Ovary (tissue), 9 donors: ENCODE data around the gene ATRNL1. TPM values are rescaled to one million over a fixed set of nuclear protein-coding genes. Genes with fewer than 3 reads are reported as not detected.
"Not testable (repeated sequence)": the region's sequence is repeated elsewhere in the genome, so short reads cannot be mapped to it uniquely, and the experiment has no call there.

Experiments
- DNase-seq, 5 donors: peaks; one replicate each; pipeline ENCODE4 v3.0.0-alpha.2; 2019 to 2020
- H3K27ac ChIP-seq, 2 donors: fragments of 200-600 bp; one replicate each; pipeline versions ENCODE4 v1.5.1 to v1.8.0; 2019 to 2022
- H3K27me3 ChIP-seq: fragments of 200-600 bp; one replicate; pipeline ENCODE4 v1.8.0; 2022
- H3K36me3 ChIP-seq: fragments of 200-600 bp; sonication (generic); one replicate; pipeline ENCODE4 v1.5.1; 2019
- H3K4me1 ChIP-seq: one replicate; pipeline ENCODE4 v1.8.1; 2013; ENCODE audit warnings: mild to moderate bottlenecking, moderate library complexity; ENCODE audit not compliant: insufficient read depth
- H3K4me3 ChIP-seq: fragments of 200-600 bp; sonication (generic); one replicate; pipeline ENCODE4 v1.5.1; 2017
- H3K9me3 ChIP-seq, 2 donors: fragments of 200-600 bp in 1 of 2; sonication (generic) in 1 of 2; one replicate each; pipeline versions ENCODE4 v1.5.1 to v1.8.1; 2013 to 2019; ENCODE audit warnings: mild to moderate bottlenecking in 1 of 2, moderate library complexity in 1 of 2
- EP300 ChIP-seq: sonication (generic); formaldehyde crosslinking; IDR thresholded peaks from one replicate; pipeline ENCODE4 v1.6.1; 2017; ENCODE audit warnings: antibody characterized with exemption
- POLR2A ChIP-seq: fragments of 450-650 bp; IDR thresholded peaks from one replicate; pipeline ENCODE4 v1.6.1; 2017; ENCODE audit warnings: antibody characterized with exemption, mild to moderate bottlenecking, moderate library complexity
- whole genome bisulfite sequencing, 3 donors: extraction: QIAGEN DNeasy Blood & Tissue Kit in 1 of 3; methylation state at CpG; one replicate each; pipeline versions ENCODE4 v1.1.5 to v1.1.7; 2013 to 2017; 5-methylcytosine and 5-hydroxymethylcytosine counted together
- intact Hi-C, 4 donors: fragments of 100-400 bp; cut with DNase I; formaldehyde crosslinking; loops; one replicate each; pipeline versions ENCODE4 v1.11.0 to v1.15.1; 2022 to 2023
- polyA plus RNA-seq, 2 donors: library from polyadenylated mRNA; stranded (reverse); fragments of 200-250 nt in 1 of 2; fragments of 350-450 nt in 1 of 2; fragmentation: Illumina TruSeq in 1 of 2; extraction: RNeasy Lipid Tissue Mini Kit (QIAGEN cat#74804) in 1 of 2; gene quantifications; one replicate each; pipeline ENCODE4 v1.2.3, GENCODE V29; 2013 to 2014
- total RNA-seq, 7 donors: library from RNA; depleted of rRNA in 2 of 7; stranded (reverse); fragments of >200 nt in 2 of 7; fragmentation: NEBNext Ultra II Directional in 3 of 7; extraction: Animal tissue kit (Norgen Biotek cat#: 25700) in 3 of 7; gene quantifications; one replicate each; pipeline versions ENCODE4 v1.1.0 to v1.2.4, GENCODE V29; 2016 to 2023
- TF ChIP-seq, protein P1 (sequence below), 3 donors: fragments of 450-650 bp in 2 of 3; fragments of 200-600 bp in 1 of 3; IDR thresholded peaks; one replicate each; pipeline versions ENCODE4 v1.5.1 to v1.8.0; 2016 to 2022; ENCODE audit warnings: antibody characterized with exemption in 3 of 3, mild to moderate bottlenecking in 1 of 3
- donor health status: DM: no; HTN: no; CAD: no; lungs with moderate emphysema.
- donor health status: DM: no; HTN: no; CAD: no.
- donor health status: Bipolar disorder and iron deficiency.
- donor health status: DM: yes; HTN: yes; CAD: no.
- donor health status: DM: no; HTN: no; CAD: no.
- donor health status: DM: yes; HTN: yes; CAD: no.

Gene ATRNL1
- total and polyA plus RNA-seq, 9 donors, result 8.1 to 119 (median 77.8) TPM

DNA sequence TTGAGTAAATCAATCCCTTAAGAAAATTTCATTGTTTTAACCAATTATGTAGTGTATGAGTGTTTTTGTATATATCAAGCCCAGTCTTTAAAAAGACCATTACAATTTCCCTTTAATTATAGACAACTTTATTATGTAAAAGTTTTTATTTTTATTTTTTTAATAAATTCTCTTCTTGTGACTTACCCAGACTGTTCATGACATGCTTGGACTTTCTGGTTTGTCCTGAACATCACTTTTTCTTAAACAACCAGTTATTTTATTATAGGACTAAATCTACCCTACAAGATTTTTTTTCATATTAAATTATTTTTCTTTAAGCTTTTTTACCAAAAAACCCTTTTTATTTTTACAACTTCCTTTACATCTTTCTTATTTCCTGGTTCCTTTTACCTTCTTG lies 410.4 kb downstream of the ATRNL1 start:
- no peak for TF ChIP-seq POLR2A
- no peak for TF ChIP-seq EP300
- TF ChIP-seq, protein P1, sequence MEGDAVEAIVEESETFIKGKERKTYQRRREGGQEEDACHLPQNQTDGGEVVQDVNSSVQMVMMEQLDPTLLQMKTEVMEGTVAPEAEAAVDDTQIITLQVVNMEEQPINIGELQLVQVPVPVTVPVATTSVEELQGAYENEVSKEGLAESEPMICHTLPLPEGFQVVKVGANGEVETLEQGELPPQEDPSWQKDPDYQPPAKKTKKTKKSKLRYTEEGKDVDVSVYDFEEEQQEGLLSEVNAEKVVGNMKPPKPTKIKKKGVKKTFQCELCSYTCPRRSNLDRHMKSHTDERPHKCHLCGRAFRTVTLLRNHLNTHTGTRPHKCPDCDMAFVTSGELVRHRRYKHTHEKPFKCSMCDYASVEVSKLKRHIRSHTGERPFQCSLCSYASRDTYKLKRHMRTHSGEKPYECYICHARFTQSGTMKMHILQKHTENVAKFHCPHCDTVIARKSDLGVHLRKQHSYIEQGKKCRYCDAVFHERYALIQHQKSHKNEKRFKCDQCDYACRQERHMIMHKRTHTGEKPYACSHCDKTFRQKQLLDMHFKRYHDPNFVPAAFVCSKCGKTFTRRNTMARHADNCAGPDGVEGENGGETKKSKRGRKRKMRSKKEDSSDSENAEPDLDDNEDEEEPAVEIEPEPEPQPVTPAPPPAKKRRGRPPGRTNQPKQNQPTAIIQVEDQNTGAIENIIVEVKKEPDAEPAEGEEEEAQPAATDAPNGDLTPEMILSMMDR (IDR thresholded peaks at IDR 0.05), result no peak
- intact Hi-C loops, result no loop called here
- H3K4me1 ChIP-seq, result no peaks in the 10 kb centered on the region

GRCh38 chr10:115514895-115515294 lies 421.7 kb downstream of the ATRNL1 start:
- no peak overlapping the region for H3K4me3 ChIP-seq
- no peak overlapping the region for H3K27ac ChIP-seq
- no peaks in the 10 kb centered on the region for H3K36me3 ChIP-seq
- no peak for TF ChIP-seq EP300
- no peak for TF ChIP-seq POLR2A
- H3K9me3 ChIP-seq, result no peaks in the 10 kb centered on the region
- H3K27me3 ChIP-seq, result no peaks in the 10 kb centered on the region
- no peak for DNase-seq
- H3K4me1 ChIP-seq, result no peaks in the 10 kb centered on the region
- intact Hi-C loops, result no loop called here
- WGBS, 3 donors, result 92 to 95% (median 94%) methylated on average over 2 of the region's 2 CpGs

More for the DNA sequence above, 410.4 kb downstream of the ATRNL1 start:
- Histone ChIP-seq H3K27ac (no peak overlapping the region), H3K4me3 (no peak overlapping the region), H3K27me3 (no peaks in the 10 kb centered on the region), H3K9me3 (no peaks in the 10 kb centered on the region), H3K36me3 (no peaks in the 10 kb centered on the region)
- DNase-seq, result no peak

- Histone ChIP-seq H3K36me3 (no peaks in the 10 kb centered on the region), H3K27ac (no peak overlapping the region), H3K27me3 (no peaks in the 10 kb centered on the region), H3K9me3 (peaks cover 0 to 4% of the 10 kb centered on the region in 2 donors), H3K4me1 (no peaks in the 10 kb centered on the region), H3K4me3 (no peak overlapping the region)
- no peak for TF ChIP-seq POLR2A
- TF ChIP-seq, protein P1 (IDR thresholded peaks at IDR 0.05), result no peak
- TF ChIP-seq EP300, result no peak
- 92 to 95% (median 93%) methylated on average over 5 of the region's 5 CpGs for WGBS, 3 donors
- intact Hi-C loops, result no loop called here
- DNase-seq, result no peak
These were observed 432.0 kb downstream of the ATRNL1 start for GRCh38 chr10:115525141-115525540.

DNA sequence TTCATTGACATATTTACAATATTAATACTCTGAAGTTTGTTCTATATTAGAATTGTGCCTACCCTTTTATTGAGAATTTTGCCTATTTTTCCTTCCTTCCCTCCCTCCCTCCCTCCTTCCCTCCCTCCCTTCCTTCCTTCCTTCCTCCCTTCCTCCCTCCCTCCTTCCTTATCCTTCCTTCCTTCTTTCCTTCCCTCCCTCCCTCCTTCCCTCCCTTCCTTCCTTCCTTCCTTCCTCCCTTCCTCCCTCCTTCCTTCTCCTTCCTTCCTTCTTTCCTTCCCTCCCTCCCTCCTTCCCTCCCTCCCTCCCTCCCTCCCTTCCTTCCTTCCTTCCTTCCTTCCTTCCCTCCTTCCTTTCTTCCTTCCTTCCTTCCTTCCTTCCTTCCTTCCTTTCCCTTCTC lies 434.5 kb downstream of the ATRNL1 start:
- H3K27me3 ChIP-seq, H3K27ac ChIP-seq, H3K36me3 ChIP-seq, intact Hi-C loops, DNase-seq, H3K9me3 ChIP-seq, H3K4me1 ChIP-seq, H3K4me3 ChIP-seq: not testable (repeated sequence)

- H3K27ac ChIP-seq, H3K9me3 ChIP-seq, H3K4me1 ChIP-seq, H3K27me3 ChIP-seq, H3K4me3 ChIP-seq, DNase-seq, intact Hi-C loops, H3K36me3 ChIP-seq: not testable (repeated sequence)
- 97 to 98% (median 98%) methylated on average over 18 of the region's 18 CpGs for WGBS, 3 donors
These were observed 443.2 kb downstream of the ATRNL1 start for GRCh38 chr10:115536401-115536800.

GRCh38 chr10:115539142-115539762 lies 446.1 kb downstream of the ATRNL1 start:
- H3K36me3 ChIP-seq, result no peaks in the 10 kb centered on the region
- no peak overlapping the region for H3K4me3 ChIP-seq
- H3K4me1 ChIP-seq, result no peaks in the 10 kb centered on the region
- no peak overlapping the region for H3K27ac ChIP-seq
- TF ChIP-seq POLR2A (no peak), EP300 (no peak)
- TF ChIP-seq, protein P1 (IDR thresholded peaks at IDR 0.05), result no peak
- no peak for DNase-seq
- no peaks in the 10 kb centered on the region for H3K27me3 ChIP-seq
- H3K9me3 ChIP-seq, result no peaks in the 10 kb centered on the region
- intact Hi-C loops, result no loop called here
